Measurements from ENCODE around the gene SUMO4. TPM values are rescaled to one million over a fixed set of nuclear protein-coding genes. Genes with fewer than 3 reads are reported as not detected.

SUMO4 gene
- total and polyA plus RNA-seq, 4 donors = 0.65 to 5.8 (median 3.4) TPM

- 100% methylated on average over 2 of the region's 5 CpGs for WGBS (ENCODE audit: insufficient coverage)
- H3K4me3 ChIP-seq (ENCODE audit: low read depth, low read length) = no peak overlapping the region
- no peaks in the 10 kb centered on the region for H3K27me3 ChIP-seq (ENCODE audit: control insufficient read depth, insufficient read depth, low read length)
- H3K36me3 ChIP-seq (ENCODE audit: control insufficient read depth, insufficient read depth, low read length) = peaks cover 10% of the 10 kb centered on the region
- no peaks in the 10 kb centered on the region for H3K9me3 ChIP-seq (ENCODE audit: control insufficient read depth, insufficient read depth, low read length)
- H3K4me1 ChIP-seq (ENCODE audit: control insufficient read depth, insufficient read depth, low read length) = no peaks in the 10 kb centered on the region
- no peak for DNase-seq (ENCODE audit: low read depth in 4 of 6, low spot score in 6 of 6)
- H3K27ac ChIP-seq (ENCODE audit: low read depth, low read length) = no peak overlapping the region
Observed at GRCh38 chr6:149385998-149386646, 13.9 kb upstream of the SUMO4 start.

GRCh38 chr6:149387779-149388512 lies 12.1 kb upstream of the SUMO4 start:
- H3K27ac ChIP-seq (ENCODE audit: low read depth, low read length) = no peak overlapping the region
- no CpG with 5 or more reads among the region's 1 CpG for WGBS (ENCODE audit: insufficient coverage)
- H3K36me3 ChIP-seq (ENCODE audit: control insufficient read depth, insufficient read depth, low read length) = no peaks in the 10 kb centered on the region
- DNase-seq (ENCODE audit: low read depth in 4 of 6, low spot score in 6 of 6) = no peak
- H3K4me1 ChIP-seq (ENCODE audit: control insufficient read depth, insufficient read depth, low read length) = no peaks in the 10 kb centered on the region
- H3K4me3 ChIP-seq (ENCODE audit: low read depth, low read length) = no peak overlapping the region
- no peaks in the 10 kb centered on the region for H3K27me3 ChIP-seq (ENCODE audit: control insufficient read depth, insufficient read depth, low read length)
- H3K9me3 ChIP-seq (ENCODE audit: control insufficient read depth, insufficient read depth, low read length) = no peaks in the 10 kb centered on the region

DNA sequence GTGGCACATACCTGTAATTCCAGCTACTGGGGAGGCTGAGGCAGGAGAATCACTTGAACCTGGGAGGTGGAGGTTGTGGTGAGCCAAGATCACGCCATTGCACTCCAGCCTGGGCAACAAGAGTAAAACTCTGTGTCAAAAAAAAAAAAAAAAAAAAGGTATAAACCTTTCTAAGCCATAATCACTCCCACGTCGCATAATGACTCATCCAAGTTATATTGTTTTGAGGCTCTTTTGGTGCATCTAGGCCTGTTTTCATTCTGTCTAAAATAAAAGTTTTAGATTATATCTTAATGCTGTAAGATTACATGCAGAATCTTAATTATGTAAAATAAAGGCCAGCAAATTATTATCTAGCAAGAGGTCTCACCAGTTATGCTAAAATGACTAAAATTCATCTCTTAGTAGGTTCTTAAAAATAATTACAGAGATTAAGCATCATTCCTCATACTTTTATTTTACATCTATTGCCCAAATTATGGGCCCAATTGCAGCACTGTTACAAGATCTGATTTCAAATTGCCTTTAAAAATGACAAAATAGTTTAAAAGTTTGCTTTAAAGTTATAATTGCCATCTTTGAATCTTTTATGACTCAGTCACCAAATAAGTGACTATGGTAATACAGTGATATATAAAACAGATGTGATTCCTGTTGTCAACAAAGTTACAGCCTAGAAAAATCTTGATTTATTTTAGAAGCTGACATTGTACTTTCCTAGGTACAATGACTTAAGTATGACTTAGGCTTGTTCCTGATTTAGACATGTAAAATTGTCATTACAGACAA lies 10.4 kb upstream of the SUMO4 start:
- H3K4me1 ChIP-seq (ENCODE audit: control insufficient read depth, insufficient read depth, low read length) = no peaks in the 10 kb centered on the region
- no peak for DNase-seq (ENCODE audit: low read depth in 4 of 6, low spot score in 6 of 6)
- H3K27me3 ChIP-seq (ENCODE audit: control insufficient read depth, insufficient read depth, low read length) = no peaks in the 10 kb centered on the region
- no CpG with 5 or more reads among the region's 3 CpGs for WGBS (ENCODE audit: insufficient coverage)
- H3K27ac ChIP-seq (ENCODE audit: low read depth, low read length) = no peak overlapping the region
- no peaks in the 10 kb centered on the region for H3K9me3 ChIP-seq (ENCODE audit: control insufficient read depth, insufficient read depth, low read length)
- H3K36me3 ChIP-seq (ENCODE audit: control insufficient read depth, insufficient read depth, low read length) = no peaks in the 10 kb centered on the region
- no peak overlapping the region for H3K4me3 ChIP-seq (ENCODE audit: low read depth, low read length)

DNA sequence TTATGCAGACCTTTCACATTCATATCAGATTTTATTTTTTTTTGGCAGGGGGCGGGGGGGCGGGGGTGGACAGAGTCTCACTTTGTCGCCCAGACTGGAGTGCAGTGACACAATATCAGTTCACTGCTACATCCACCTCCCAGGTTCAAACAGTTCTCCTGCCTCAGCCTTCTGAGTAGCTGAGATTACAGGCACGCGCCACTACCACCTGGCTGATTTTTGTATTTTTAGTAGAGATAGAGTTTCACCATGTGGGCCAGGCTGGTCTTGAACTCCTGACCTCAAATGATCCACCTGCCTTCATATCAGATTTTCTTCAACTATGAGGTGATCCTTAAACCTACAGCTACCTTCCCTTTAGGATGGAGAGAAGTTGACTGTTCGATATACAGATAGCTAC lies 8.0 kb upstream of the SUMO4 start:
- no peaks in the 10 kb centered on the region for H3K4me1 ChIP-seq (ENCODE audit: control insufficient read depth, insufficient read depth, low read length)
- no peaks in the 10 kb centered on the region for H3K27me3 ChIP-seq (ENCODE audit: control insufficient read depth, insufficient read depth, low read length)
- no peaks in the 10 kb centered on the region for H3K36me3 ChIP-seq (ENCODE audit: control insufficient read depth, insufficient read depth, low read length)
- no peaks in the 10 kb centered on the region for H3K9me3 ChIP-seq (ENCODE audit: control insufficient read depth, insufficient read depth, low read length)
- 100% methylated on average over 1 of the region's 6 CpGs for WGBS (ENCODE audit: insufficient coverage)
- no peak overlapping the region for H3K27ac ChIP-seq (ENCODE audit: low read depth, low read length)
- DNase-seq (ENCODE audit: low read depth in 4 of 6, low spot score in 6 of 6) = no peak
- H3K4me3 ChIP-seq (ENCODE audit: low read depth, low read length) = no peak overlapping the region

GRCh38 chr6:149392535-149392934 lies 7.5 kb upstream of the SUMO4 start:
- H3K9me3 ChIP-seq (ENCODE audit: control insufficient read depth, insufficient read depth, low read length) = no peaks in the 10 kb centered on the region
- no peaks in the 10 kb centered on the region for H3K36me3 ChIP-seq (ENCODE audit: control insufficient read depth, insufficient read depth, low read length)
- no peaks in the 10 kb centered on the region for H3K4me1 ChIP-seq (ENCODE audit: control insufficient read depth, insufficient read depth, low read length)
- no peaks in the 10 kb centered on the region for H3K27me3 ChIP-seq (ENCODE audit: control insufficient read depth, insufficient read depth, low read length)
- no peak overlapping the region for H3K27ac ChIP-seq (ENCODE audit: low read depth, low read length)
- no peak for DNase-seq (ENCODE audit: low read depth in 4 of 6, low spot score in 6 of 6)
- H3K4me3 ChIP-seq (ENCODE audit: low read depth, low read length) = no peak overlapping the region

DNA sequence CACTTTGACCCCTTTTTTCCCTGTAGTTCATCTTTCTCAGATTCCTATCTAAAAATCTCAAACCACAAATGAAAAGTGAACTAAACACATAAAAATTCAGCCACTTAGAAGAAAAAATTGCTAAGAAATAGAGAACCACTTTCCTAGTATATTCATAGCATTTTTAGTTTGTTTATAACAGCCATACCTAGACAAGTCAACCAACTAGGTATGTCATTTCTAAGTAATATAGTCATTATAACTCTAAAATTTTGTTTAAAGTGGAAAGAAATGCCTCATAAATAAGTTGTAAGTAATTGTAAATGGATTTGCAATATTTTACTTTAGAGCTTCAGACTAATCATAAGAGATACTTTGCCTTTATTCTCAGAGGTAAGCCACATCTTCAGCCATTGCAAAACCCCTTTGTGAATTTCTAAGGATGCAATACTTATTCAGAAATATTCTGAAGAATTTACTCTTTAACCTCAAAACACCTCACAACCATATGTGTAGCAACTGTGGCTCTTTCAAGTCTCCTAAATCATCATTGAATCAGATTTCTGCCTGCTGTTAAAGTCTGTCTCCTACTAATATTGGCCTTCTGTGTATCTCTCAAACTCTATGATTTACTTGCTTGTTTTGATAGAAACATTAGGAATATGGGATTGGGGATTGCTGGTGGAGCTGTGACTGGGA lies 6.9 kb upstream of the SUMO4 start:
- no peaks in the 10 kb centered on the region for H3K9me3 ChIP-seq (ENCODE audit: control insufficient read depth, insufficient read depth, low read length)
- H3K27me3 ChIP-seq (ENCODE audit: control insufficient read depth, insufficient read depth, low read length) = no peaks in the 10 kb centered on the region
- no peaks in the 10 kb centered on the region for H3K4me1 ChIP-seq (ENCODE audit: control insufficient read depth, insufficient read depth, low read length)
- no peak for DNase-seq (ENCODE audit: low read depth in 4 of 6, low spot score in 6 of 6)
- H3K27ac ChIP-seq (ENCODE audit: low read depth, low read length) = no peak overlapping the region
- H3K4me3 ChIP-seq (ENCODE audit: low read depth, low read length) = no peak overlapping the region
- no peaks in the 10 kb centered on the region for H3K36me3 ChIP-seq (ENCODE audit: control insufficient read depth, insufficient read depth, low read length)

GRCh38 chr6:149395185-149395584 lies 4.9 kb upstream of the SUMO4 start:
- Histone ChIP-seq H3K4me3 (ENCODE audit: low read depth, low read length) (no peak overlapping the region), H3K9me3 (ENCODE audit: control insufficient read depth, insufficient read depth, low read length) (no peaks in the 10 kb centered on the region), H3K27me3 (ENCODE audit: control insufficient read depth, insufficient read depth, low read length) (no peaks in the 10 kb centered on the region), H3K36me3 (ENCODE audit: control insufficient read depth, insufficient read depth, low read length) (peaks cover 3% of the 10 kb centered on the region), H3K27ac (ENCODE audit: low read depth, low read length) (no peak overlapping the region), H3K4me1 (ENCODE audit: control insufficient read depth, insufficient read depth, low read length) (no peaks in the 10 kb centered on the region)
- no peak for DNase-seq (ENCODE audit: low read depth in 4 of 6, low spot score in 6 of 6)

- H3K27me3 ChIP-seq (ENCODE audit: control insufficient read depth, insufficient read depth, low read length) = no peaks in the 10 kb centered on the region
- no peak overlapping the region for H3K4me3 ChIP-seq (ENCODE audit: low read depth, low read length)
- H3K9me3 ChIP-seq (ENCODE audit: control insufficient read depth, insufficient read depth, low read length) = no peaks in the 10 kb centered on the region
- H3K36me3 ChIP-seq (ENCODE audit: control insufficient read depth, insufficient read depth, low read length) = peaks cover 5% of the 10 kb centered on the region
- no peaks in the 10 kb centered on the region for H3K4me1 ChIP-seq (ENCODE audit: control insufficient read depth, insufficient read depth, low read length)
- no peak overlapping the region for H3K27ac ChIP-seq (ENCODE audit: low read depth, low read length)
- no CpG with 5 or more reads among the region's 6 CpGs for WGBS (ENCODE audit: insufficient coverage)
- DNase-seq (ENCODE audit: low read depth in 4 of 6, low spot score in 6 of 6) = no peak
Observed at GRCh38 chr6:149397384-149397783, 2.7 kb upstream of the SUMO4 start.

DNA sequence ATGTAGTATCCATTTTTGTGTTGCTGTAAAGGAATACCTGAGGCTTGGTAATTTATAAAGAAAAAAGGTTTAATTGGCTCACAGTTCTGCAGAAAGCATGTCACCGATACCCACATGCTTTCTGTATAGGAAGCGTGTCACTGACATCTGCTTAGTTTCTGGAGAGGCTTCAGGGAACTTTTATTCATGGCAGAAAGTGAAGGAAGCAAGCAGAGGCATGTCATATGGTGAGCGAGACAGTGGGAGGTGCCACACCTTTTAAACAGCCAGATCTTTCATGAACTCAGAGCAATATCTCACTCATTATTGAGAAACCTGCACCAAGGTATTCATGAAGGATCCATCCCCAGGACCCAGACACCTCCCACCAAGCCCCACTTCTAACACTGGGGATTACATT lies 3.5 kb downstream of the SUMO4 start:
- Histone ChIP-seq H3K27me3 (ENCODE audit: control insufficient read depth, insufficient read depth, low read length) (no peaks in the 10 kb centered on the region), H3K4me3 (ENCODE audit: low read depth, low read length) (no peak overlapping the region), H3K4me1 (ENCODE audit: control insufficient read depth, insufficient read depth, low read length) (no peaks in the 10 kb centered on the region), H3K9me3 (ENCODE audit: control insufficient read depth, insufficient read depth, low read length) (no peaks in the 10 kb centered on the region), H3K36me3 (ENCODE audit: control insufficient read depth, insufficient read depth, low read length) (peaks cover 16% of the 10 kb centered on the region), H3K27ac (ENCODE audit: low read depth, low read length) (no peak overlapping the region)
- no peak for DNase-seq (ENCODE audit: low read depth in 4 of 6, low spot score in 6 of 6)
- WGBS (ENCODE audit: insufficient coverage) = 100% methylated on average over 3 of the region's 3 CpGs
